Suprapubic skin (tissue), 4 donors: ENCODE measurements around the gene TEAD1. TPM values are rescaled to one million over a fixed set of nuclear protein-coding genes. Genes with fewer than 3 reads are reported as not detected.

Source experiments
- DNase-seq, 2 donors: peaks; one replicate each; pipeline ENCODE4 v3.0.0-alpha.2; 2019; ENCODE audit warnings: low spot score in 2 of 2
- H3K27ac ChIP-seq: fragments of 200-600 bp; sonication (generic); one replicate; pipeline ENCODE4 v1.5.1; 2019
- H3K27me3 ChIP-seq: fragments of 200-600 bp; sonication (generic); one replicate; pipeline ENCODE4 v1.5.1; 2019
- H3K36me3 ChIP-seq: fragments of 200-600 bp; sonication (generic); one replicate; pipeline ENCODE4 v1.5.1; 2019
- H3K4me1 ChIP-seq: fragments of 200-600 bp; sonication (generic); one replicate; pipeline ENCODE4 v1.5.1; 2019
- H3K4me3 ChIP-seq: fragments of 200-600 bp; sonication (generic); one replicate; pipeline ENCODE4 v1.5.1; 2019; ENCODE audit warnings: mild to moderate bottlenecking
- H3K9me3 ChIP-seq: fragments of 200-600 bp; sonication (generic); one replicate; pipeline ENCODE4 v1.5.1; 2019
- EP300 ChIP-seq: sonication (generic); formaldehyde crosslinking; IDR thresholded peaks from one replicate; pipeline ENCODE4 v1.6.1; 2017; ENCODE audit warnings: antibody characterized with exemption
- POLR2A ChIP-seq, 2 donors: fragments of 450-650 bp; IDR thresholded peaks; one replicate each; pipeline ENCODE4 v1.6.1; 2017; ENCODE audit warnings: antibody characterized with exemption in 2 of 2, mild to moderate bottlenecking in 2 of 2, moderate library complexity in 2 of 2
- POLR2AphosphoS5 ChIP-seq, 3 donors: sonication (generic); formaldehyde crosslinking; IDR thresholded peaks; one replicate each; pipeline ENCODE4 v1.6.1; 2017; ENCODE audit warnings: antibody characterized with exemption in 3 of 3
- WGBS: methylation state at CpG from one replicate; pipeline ENCODE4 v1.1.5; 2018; 5-methylcytosine and 5-hydroxymethylcytosine counted together
- total RNA-seq, 4 donors: library from RNA; depleted of rRNA; stranded (reverse); fragments of >200 nt; gene quantifications; one replicate each; pipeline ENCODE4 v1.1.0, GENCODE V29; 2016
- TF ChIP-seq, protein P1 (sequence below), 2 donors: fragments of 200-600 bp in 1 of 2; fragments of 450-650 bp in 1 of 2; sonication (generic) in 1 of 2; IDR thresholded peaks; one replicate each; pipeline ENCODE4 v1.5.1; 2016 to 2019; ENCODE audit warnings: antibody characterized with exemption in 2 of 2, mild to moderate bottlenecking in 1 of 2, moderate library complexity in 1 of 2

TEAD1 gene
- total RNA-seq, 4 donors from 2014 or later, result 60.3 to 84.8 (median 72.4) TPM

DNA sequence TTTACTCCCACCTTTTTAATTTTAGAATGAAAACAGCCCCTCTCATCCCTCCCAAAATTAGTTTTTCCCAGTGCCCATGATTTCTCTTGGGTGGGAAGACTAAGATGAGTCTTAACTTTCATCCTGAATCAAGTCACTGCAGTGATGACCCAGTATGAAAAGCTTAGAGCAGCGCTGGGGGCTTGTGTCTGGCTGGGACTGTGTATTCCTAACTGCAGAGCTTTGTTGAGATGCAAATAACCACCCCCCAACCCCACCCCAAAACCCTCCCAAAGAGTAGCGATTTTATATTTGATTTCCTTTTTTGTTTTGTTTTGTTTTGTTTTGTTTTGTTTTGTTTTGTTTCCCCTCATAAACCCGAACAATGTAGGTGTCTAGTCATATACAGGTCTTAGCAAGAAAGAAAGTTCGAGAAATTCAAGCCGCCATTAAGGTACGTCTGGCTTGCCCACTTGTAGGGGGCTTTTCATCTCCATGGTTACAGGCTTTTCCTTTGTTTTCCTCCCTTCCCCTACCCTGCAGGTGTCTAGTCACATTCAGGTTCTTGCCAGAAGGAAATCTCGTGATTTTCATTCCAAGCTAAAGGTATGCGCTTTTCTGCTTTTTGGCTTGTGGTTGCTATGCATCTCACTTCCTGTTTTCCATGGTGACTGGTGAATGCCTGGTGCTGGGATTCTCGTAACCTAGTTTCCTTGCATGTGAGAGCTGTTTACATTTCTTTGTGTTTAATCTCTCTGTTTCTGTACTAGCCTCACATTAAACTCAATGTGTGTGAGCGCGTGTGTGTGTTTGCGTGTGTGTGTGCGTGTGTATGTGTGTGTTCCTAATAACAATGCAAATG lies 190.3 kb downstream of the TEAD1 start:
- 48% methylated on average over 13 of the region's 13 CpGs for WGBS
- DNase-seq, result no peak
- no peak overlapping the region for H3K27ac ChIP-seq

DNA sequence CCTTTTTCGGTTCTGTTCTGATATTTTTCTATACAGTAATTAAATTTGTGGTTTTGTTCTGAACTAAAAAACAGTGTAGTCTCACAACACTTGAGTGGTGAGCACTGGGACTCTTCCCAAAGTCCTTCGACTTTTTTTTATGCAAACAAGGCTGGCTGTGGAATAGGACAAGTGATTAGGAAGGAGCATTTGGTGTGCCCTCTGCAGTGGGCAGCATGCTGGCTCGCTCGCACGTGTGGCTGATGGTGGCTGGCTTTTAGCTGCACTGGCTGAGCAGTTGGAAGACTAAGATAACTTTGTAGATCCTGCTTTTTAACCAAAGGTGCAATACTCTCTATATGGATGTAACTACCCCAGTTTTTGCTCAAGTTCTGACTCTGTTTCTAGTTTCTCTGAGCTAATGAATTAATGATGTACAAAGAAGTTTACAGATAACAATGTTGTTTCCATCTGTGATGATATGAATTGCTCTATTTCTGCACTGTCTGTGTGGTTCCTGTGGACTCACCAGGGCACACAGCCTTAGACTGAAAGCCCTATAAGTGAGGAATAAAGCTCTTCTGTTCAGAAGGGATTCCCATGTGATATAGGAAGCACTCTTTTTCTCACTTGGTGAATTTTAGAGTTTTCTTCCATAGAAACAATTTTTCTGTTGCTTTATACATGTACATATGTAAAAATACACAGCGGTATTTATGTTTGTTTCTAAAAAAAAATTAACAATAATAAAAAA lies 191.8 kb downstream of the TEAD1 start:
- H3K9me3 ChIP-seq, result no peaks in the 10 kb centered on the region
- WGBS, result 81% methylated on average over 6 of the region's 6 CpGs
- H3K4me1 ChIP-seq, result peaks cover 11% of the 10 kb centered on the region
- no peak overlapping the region for H3K27ac ChIP-seq
- H3K27me3 ChIP-seq, result no peaks in the 10 kb centered on the region
- H3K36me3 ChIP-seq, result no peaks in the 10 kb centered on the region
- TF ChIP-seq EP300 (no peak), POLR2AphosphoS5 (IDR thresholded peaks at IDR 0.05) (no peak), POLR2A (IDR thresholded peaks at IDR 0.05) (no peak)
- TF ChIP-seq, protein P1, sequence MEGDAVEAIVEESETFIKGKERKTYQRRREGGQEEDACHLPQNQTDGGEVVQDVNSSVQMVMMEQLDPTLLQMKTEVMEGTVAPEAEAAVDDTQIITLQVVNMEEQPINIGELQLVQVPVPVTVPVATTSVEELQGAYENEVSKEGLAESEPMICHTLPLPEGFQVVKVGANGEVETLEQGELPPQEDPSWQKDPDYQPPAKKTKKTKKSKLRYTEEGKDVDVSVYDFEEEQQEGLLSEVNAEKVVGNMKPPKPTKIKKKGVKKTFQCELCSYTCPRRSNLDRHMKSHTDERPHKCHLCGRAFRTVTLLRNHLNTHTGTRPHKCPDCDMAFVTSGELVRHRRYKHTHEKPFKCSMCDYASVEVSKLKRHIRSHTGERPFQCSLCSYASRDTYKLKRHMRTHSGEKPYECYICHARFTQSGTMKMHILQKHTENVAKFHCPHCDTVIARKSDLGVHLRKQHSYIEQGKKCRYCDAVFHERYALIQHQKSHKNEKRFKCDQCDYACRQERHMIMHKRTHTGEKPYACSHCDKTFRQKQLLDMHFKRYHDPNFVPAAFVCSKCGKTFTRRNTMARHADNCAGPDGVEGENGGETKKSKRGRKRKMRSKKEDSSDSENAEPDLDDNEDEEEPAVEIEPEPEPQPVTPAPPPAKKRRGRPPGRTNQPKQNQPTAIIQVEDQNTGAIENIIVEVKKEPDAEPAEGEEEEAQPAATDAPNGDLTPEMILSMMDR (IDR thresholded peaks at IDR 0.05), result no peak
- DNase-seq, result no peak
- no peak overlapping the region for H3K4me3 ChIP-seq

More for the DNA sequence above, 190.3 kb downstream of the TEAD1 start:
- Histone ChIP-seq H3K36me3 (no peaks in the 10 kb centered on the region), H3K4me3 (no peak overlapping the region), H3K4me1 (peaks cover 11% of the 10 kb centered on the region), H3K9me3 (no peaks in the 10 kb centered on the region), H3K27me3 (no peaks in the 10 kb centered on the region)
- no peak for TF ChIP-seq POLR2A (IDR thresholded peaks at IDR 0.05)
- TF ChIP-seq POLR2AphosphoS5 (IDR thresholded peaks at IDR 0.05), result peak in 1 of 3 donors; percentile 26
- no peak for TF ChIP-seq EP300
- TF ChIP-seq, protein P1 (IDR thresholded peaks at IDR 0.05), result no peak

- H3K27me3 ChIP-seq, result no peaks in the 10 kb centered on the region
- H3K36me3 ChIP-seq, result no peaks in the 10 kb centered on the region
- WGBS, result 92% methylated on average over 2 of the region's 2 CpGs
- no peak overlapping the region for H3K4me3 ChIP-seq
- no peak for DNase-seq
- H3K4me1 ChIP-seq, result peaks cover 7% of the 10 kb centered on the region
- no peak for TF ChIP-seq POLR2AphosphoS5 (IDR thresholded peaks at IDR 0.05)
- TF ChIP-seq POLR2A (IDR thresholded peaks at IDR 0.05), result no peak
- TF ChIP-seq, protein P1 (IDR thresholded peaks at IDR 0.05), result no peak
- no peak for TF ChIP-seq EP300
- no peaks in the 10 kb centered on the region for H3K9me3 ChIP-seq
- no peak overlapping the region for H3K27ac ChIP-seq
Observed at GRCh38 chr11:12867531-12867930, 193.3 kb downstream of the TEAD1 start.

- TF ChIP-seq, protein P1 (IDR thresholded peaks at IDR 0.05), result no peak
- no peak for TF ChIP-seq POLR2A (IDR thresholded peaks at IDR 0.05)
- no peak for TF ChIP-seq POLR2AphosphoS5 (IDR thresholded peaks at IDR 0.05)
- no peak for TF ChIP-seq EP300
- 73% methylated on average over 3 of the region's 3 CpGs for WGBS
- DNase-seq, result no peak
- H3K27me3 ChIP-seq, result no peaks in the 10 kb centered on the region
- no peaks in the 10 kb centered on the region for H3K36me3 ChIP-seq
- H3K4me1 ChIP-seq, result no peaks in the 10 kb centered on the region
- H3K27ac ChIP-seq, result no peak overlapping the region
- H3K9me3 ChIP-seq, result no peaks in the 10 kb centered on the region
- H3K4me3 ChIP-seq, result no peak overlapping the region
Observed at GRCh38 chr11:12868315-12869073, 194.3 kb downstream of the TEAD1 start.
